ENCODE data around the gene BACH2. TPM values are rescaled to one million over a fixed set of nuclear protein-coding genes. Genes with fewer than 3 reads are reported as not detected.

The BACH2 gene
- total RNA-seq, 1 donor from 2014 or later = 7.7 TPM

DNA sequence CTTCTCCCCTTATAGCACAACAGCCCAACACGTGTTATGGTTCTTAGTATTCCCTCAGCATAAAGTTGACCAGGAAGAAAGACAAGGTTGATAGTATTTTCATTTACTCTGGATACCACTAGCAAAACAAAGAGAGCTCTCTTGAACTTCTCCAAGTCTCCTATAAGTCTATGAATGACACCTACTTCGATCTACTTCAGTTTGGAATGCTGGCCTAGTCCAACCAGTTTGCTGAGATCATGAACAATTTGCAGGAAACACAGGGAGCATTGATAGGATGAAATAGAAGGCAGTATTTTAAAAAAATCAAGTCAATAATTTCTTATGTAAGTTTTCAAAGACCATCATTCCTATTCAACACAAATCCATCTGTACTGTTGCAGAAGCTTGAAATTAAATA lies 308.8 kb downstream of the BACH2 start:
- DNase-seq (ENCODE audit: low spot score in 2 of 2) = no peak
- intact Hi-C loops (cut with DNase I) = no loop called here
- TF ChIP-seq, protein P1, sequence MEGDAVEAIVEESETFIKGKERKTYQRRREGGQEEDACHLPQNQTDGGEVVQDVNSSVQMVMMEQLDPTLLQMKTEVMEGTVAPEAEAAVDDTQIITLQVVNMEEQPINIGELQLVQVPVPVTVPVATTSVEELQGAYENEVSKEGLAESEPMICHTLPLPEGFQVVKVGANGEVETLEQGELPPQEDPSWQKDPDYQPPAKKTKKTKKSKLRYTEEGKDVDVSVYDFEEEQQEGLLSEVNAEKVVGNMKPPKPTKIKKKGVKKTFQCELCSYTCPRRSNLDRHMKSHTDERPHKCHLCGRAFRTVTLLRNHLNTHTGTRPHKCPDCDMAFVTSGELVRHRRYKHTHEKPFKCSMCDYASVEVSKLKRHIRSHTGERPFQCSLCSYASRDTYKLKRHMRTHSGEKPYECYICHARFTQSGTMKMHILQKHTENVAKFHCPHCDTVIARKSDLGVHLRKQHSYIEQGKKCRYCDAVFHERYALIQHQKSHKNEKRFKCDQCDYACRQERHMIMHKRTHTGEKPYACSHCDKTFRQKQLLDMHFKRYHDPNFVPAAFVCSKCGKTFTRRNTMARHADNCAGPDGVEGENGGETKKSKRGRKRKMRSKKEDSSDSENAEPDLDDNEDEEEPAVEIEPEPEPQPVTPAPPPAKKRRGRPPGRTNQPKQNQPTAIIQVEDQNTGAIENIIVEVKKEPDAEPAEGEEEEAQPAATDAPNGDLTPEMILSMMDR (IDR thresholded peaks at IDR 0.05) = no peak
- H3K9me3 ChIP-seq = no peaks in the 10 kb centered on the region
- H3K36me3 ChIP-seq = no peaks in the 10 kb centered on the region
- H3K27me3 ChIP-seq = no peaks in the 10 kb centered on the region
- H3K27ac ChIP-seq = no peak overlapping the region
- H3K4me1 ChIP-seq = peaks cover 6 to 12% of the 10 kb centered on the region in 2 donors
- no peak overlapping the region for H3K4me3 ChIP-seq

DNA sequence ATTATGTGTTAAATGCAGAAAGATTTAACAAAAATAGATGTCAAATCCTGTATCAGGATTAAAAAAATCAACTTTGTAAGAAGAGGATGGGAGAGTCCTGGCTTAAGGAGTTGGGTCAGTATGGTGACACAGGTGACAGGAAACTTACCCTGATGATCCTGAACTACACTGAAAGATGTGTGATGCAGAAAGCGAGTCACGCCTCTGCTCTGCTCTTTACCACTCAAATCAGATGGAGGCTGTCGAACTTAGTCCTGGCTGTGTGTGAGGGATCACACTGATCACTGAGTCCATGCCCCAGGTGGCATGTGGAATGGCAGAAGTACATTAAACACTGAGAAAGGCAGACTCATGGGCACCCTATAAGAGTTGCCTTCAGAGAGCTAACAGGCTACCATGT lies 309.5 kb downstream of the BACH2 start:
- Histone ChIP-seq H3K27ac (no peak overlapping the region), H3K27me3 (no peaks in the 10 kb centered on the region), H3K4me3 (no peak overlapping the region), H3K4me1 (peaks cover 6 to 12% of the 10 kb centered on the region in 2 donors), H3K9me3 (no peaks in the 10 kb centered on the region), H3K36me3 (no peaks in the 10 kb centered on the region)
- intact Hi-C loops (cut with DNase I) = no loop called here
- DNase-seq (ENCODE audit: low spot score in 2 of 2) = no peak
- TF ChIP-seq, protein P1 (IDR thresholded peaks at IDR 0.05) = no peak

DNA sequence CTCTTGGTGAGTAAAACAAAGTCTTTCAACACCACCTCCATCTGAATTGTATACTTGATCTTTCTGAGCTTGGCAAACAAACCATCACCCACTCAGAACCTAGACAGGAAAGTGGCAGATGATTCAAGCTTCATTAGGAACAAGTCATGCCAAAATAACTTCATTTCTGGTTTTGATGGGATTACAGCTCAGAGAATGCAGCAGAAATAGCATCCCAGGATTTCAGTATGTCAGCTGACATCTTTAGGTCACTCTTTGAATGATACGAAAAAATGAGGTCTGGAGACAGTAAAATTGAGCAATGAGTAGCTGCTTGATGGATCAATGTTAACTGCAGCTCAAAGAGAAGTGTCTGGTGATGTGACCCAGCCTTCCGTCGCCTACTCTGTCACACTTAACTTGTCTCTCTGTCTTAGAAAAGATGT lies 310.0 kb downstream of the BACH2 start:
- Histone ChIP-seq H3K4me1 (peaks cover 6 to 12% of the 10 kb centered on the region in 2 donors), H3K36me3 (no peaks in the 10 kb centered on the region), H3K4me3 (no peak overlapping the region), H3K27me3 (no peaks in the 10 kb centered on the region), H3K27ac (no peak overlapping the region), H3K9me3 (no peaks in the 10 kb centered on the region)
- intact Hi-C loops (cut with DNase I) = no loop called here
- TF ChIP-seq, protein P1 (IDR thresholded peaks at IDR 0.05) = no peak
- no peak for DNase-seq (ENCODE audit: low spot score in 2 of 2)

DNA sequence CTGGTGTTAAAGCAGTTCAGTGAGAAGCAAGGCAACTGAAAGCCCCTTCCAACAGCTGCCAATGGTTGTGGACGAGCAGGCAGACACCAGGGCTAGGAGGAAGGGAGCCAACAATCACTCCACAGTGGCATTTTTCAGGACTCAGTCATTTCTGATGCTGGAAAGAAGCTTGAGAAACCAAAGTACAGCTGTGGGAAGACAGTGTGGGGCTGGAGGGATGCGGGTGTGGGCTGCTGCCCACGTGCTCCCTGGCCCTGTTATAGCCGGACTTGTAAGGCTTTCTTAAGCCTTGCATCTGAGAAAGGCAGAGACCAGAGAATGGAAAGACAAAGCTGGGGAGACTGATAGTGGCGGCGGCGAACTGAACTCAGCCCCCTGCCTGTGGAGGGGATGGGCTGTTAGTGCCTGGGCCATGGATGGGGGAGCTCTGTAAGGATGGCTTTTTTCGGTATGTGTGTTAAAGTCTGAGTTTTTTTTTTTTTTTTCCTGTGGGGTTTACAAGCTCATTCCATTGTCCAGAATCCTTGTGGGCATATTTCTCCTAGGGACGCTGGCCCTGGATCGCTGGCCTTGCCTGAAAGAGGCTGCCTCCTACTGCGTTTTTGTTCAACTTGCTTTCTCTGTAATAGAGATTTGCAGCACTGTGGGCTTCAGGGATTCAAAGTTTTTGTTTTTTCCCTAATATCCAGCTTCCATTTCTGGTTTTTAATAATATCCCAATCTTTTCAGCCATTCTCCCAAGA lies 310.7 kb downstream of the BACH2 start:
- Histone ChIP-seq H3K4me1 (peaks cover 6 to 12% of the 10 kb centered on the region in 2 donors), H3K4me3 (no peak overlapping the region), H3K27me3 (no peaks in the 10 kb centered on the region), H3K36me3 (no peaks in the 10 kb centered on the region), H3K9me3 (no peaks in the 10 kb centered on the region), H3K27ac (peak overlapping the region in 1 of 2 donors; percentile 33)
- TF ChIP-seq, protein P1 (IDR thresholded peaks at IDR 0.05) = no peak
- intact Hi-C loops (cut with DNase I) = no loop called here
- DNase-seq (ENCODE audit: low spot score in 2 of 2) = no peak

DNA sequence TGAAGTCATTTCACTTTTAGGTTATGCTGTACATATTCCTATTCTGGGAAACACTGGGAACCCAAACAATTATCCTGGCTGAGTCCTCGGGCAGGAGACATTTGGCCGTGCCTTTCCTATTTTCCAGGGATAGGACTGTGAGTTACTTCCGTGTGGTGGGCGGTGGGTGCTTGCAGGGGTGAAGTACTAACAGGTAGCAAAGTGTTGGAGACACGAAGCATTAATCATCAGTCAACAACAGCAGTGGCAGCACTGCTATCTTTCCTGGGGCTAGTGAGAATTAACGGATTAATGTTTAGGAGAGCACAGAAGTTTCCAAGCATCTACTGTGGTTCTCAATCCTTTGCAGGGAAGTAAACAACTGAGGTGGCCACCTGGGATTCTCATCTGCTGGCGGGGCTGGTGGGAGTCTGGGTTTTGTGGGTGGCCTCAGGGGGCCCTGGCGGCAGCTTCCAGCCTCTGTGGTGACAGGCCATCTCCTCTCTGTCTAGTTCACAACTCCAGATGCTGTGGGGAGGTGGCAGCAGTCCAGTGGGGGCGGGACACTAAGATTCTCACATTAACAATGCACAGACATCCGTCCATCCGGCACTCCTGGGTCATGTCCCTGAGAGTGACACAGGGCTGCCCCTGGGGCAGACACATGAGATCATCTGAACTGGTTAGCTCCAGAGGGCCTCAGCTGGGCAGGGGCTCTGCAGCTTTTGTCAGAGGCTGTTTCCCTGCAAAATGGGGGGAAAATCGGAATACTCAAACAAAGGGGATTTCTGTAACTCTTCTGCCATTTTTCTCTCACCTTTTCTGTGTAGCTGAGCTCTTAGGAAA lies 311.5 kb downstream of the BACH2 start:
- Histone ChIP-seq H3K36me3 (no peaks in the 10 kb centered on the region), H3K9me3 (no peaks in the 10 kb centered on the region), H3K27ac (peak overlapping the region in 1 of 2 donors; percentile 33), H3K27me3 (no peaks in the 10 kb centered on the region), H3K4me1 (peaks cover 6 to 12% of the 10 kb centered on the region in 2 donors), H3K4me3 (no peak overlapping the region)
- no peak for DNase-seq (ENCODE audit: low spot score in 2 of 2)
- TF ChIP-seq, protein P1 (IDR thresholded peaks at IDR 0.05) = no peak
- intact Hi-C loops (cut with DNase I) = no loop called here

Data from ascending aorta (tissue), 2 donors.